HFF-Myc (cell line): Measurements from ENCODE around the gene SNAPC5.

Experiments used
- DNase-seq: peaks from one replicate; pipeline ENCODE4 v3.0.0-alpha.2; 2011; ENCODE audit warnings: low read depth; ENCODE audit errors: extremely low read depth
- H3K4me3 ChIP-seq: replicated peaks from 2 replicates; pipeline ENCODE4 v1.5.1; 2011; ENCODE audit warnings: low read depth, mild to moderate bottlenecking, control low read depth, low read length
- CTCF ChIP-seq: IDR thresholded peaks from 2 replicates; pipeline ENCODE4 v1.5.1; 2012; ENCODE audit warnings: mild to moderate bottlenecking, low read depth, low read length, control low read depth; ENCODE audit errors: missing control alignments

The SNAPC5 gene

GRCh38 chr15:66488525-66488924 lies 9.0 kb downstream of the SNAPC5 start:
- no peak overlapping the region for H3K4me3 ChIP-seq
- DNase-seq, result no peak
- no peak for TF ChIP-seq CTCF

- no peak overlapping the region for H3K4me3 ChIP-seq
- no peak for TF ChIP-seq CTCF
- no peak for DNase-seq
These were observed 10.7 kb downstream of the SNAPC5 start for GRCh38 chr15:66486887-66487286.

GRCh38 chr15:66484539-66485112 lies 12.9 kb downstream of the SNAPC5 start:
- no peak for TF ChIP-seq CTCF
- H3K4me3 ChIP-seq, result no peak overlapping the region
- no peak for DNase-seq

- H3K4me3 ChIP-seq, result no peak overlapping the region
- DNase-seq, result no peak
- TF ChIP-seq CTCF, result no peak
These were observed 14.4 kb downstream of the SNAPC5 start for GRCh38 chr15:66483131-66483566.

- no peak overlapping the region for H3K4me3 ChIP-seq
- no peak for TF ChIP-seq CTCF
- no peak for DNase-seq
These were observed 15.0 kb downstream of the SNAPC5 start for GRCh38 chr15:66482539-66482938.

- no peak for DNase-seq
- H3K4me3 ChIP-seq, result no peak overlapping the region
- no peak for TF ChIP-seq CTCF
These were observed 16.3 kb downstream of the SNAPC5 start for GRCh38 chr15:66481107-66481856.
